Neural cell (in vitro differentiated cells): ENCODE data around the gene FBXO4. TPM values are rescaled to one million over a fixed set of nuclear protein-coding genes. Genes with fewer than 3 reads are reported as not detected.

Source experiments
- H2AFZ ChIP-seq: fragments of 200-600, 300-800 bp; sonication (generic), shearing (Covaris generic); 2 replicates; pipeline ENCODE4 v1.6.0; 2014; ENCODE audit warnings: low read depth, mild to moderate bottlenecking, antibody characterized with exemption, low read length, moderate library complexity
- H3F3A ChIP-seq: fragments of 200-600 bp; shearing (Covaris generic); 2 replicates; pipeline ENCODE4 v1.6.1; 2016; ENCODE audit warnings: mild to moderate bottlenecking, moderate library complexity, mixed read lengths, antibody characterized with exemption, low read length; ENCODE audit not compliant: insufficient read depth, poor library complexity, severe bottlenecking
- H3K27ac ChIP-seq: fragments of 200-600, 300-800 bp; sonication (generic), shearing (Covaris generic); 2 replicates; pipeline ENCODE4 v1.5.1; 2014; ENCODE audit warnings: mild to moderate bottlenecking, low read length, moderate library complexity
- H3K27me3 ChIP-seq: fragments of 300-800, 200-600 bp; sonication (generic), shearing (Covaris generic); 2 replicates; pipeline ENCODE4 v1.6.0; 2014; ENCODE audit warnings: mild to moderate bottlenecking, low read depth, low read length, moderate library complexity; ENCODE audit not compliant: insufficient read depth
- H3K36me3 ChIP-seq: fragments of 300-800, 200-600 bp; sonication (generic), shearing (Covaris generic); 2 replicates; pipeline ENCODE4 v1.5.1; 2014; ENCODE audit warnings: mild to moderate bottlenecking, antibody characterized with exemption, low read length, moderate library complexity; ENCODE audit not compliant: insufficient read depth
- H3K4me2 ChIP-seq: fragments of 300-800, 200-600 bp; sonication (generic), shearing (Covaris generic); 2 replicates; pipeline ENCODE4 v1.6.0; 2014; ENCODE audit warnings: mild to moderate bottlenecking, low read length
- H3K4me3 ChIP-seq: fragments of 300-800, 200-600 bp; sonication (generic), shearing (Covaris generic); 2 replicates; pipeline ENCODE4 v1.5.1; 2014; ENCODE audit warnings: mild to moderate bottlenecking, low read length, moderate library complexity
- H3K79me2 ChIP-seq: fragments of 200-600 bp; shearing (Covaris generic); replicated peaks from 2 replicates; pipeline ENCODE4 v1.6.0; 2014; ENCODE audit warnings: mild to moderate bottlenecking, low read length, moderate library complexity; ENCODE audit not compliant: insufficient read depth
- H3K9ac ChIP-seq: fragments of 300-800, 200-600 bp; sonication (generic), shearing (Covaris generic); 2 replicates; pipeline ENCODE4 v1.6.1; 2016; ENCODE audit warnings: mild to moderate bottlenecking, low read length, mixed read lengths
- H3K9me2 ChIP-seq: fragments of 200-600 bp; shearing (Covaris generic); 2 replicates; pipeline ENCODE4 v1.6.1; 2016; ENCODE audit warnings: mild to moderate bottlenecking, low read length, mixed read lengths; ENCODE audit not compliant: insufficient read depth
- H3K9me3 ChIP-seq: fragments of 200-600, 300-800 bp; sonication (generic), shearing (Covaris generic); 2 replicates; pipeline ENCODE4 v1.6.1; 2016; ENCODE audit warnings: mild to moderate bottlenecking, mixed run types, low read length, moderate library complexity, mixed read lengths
- H4K20me1 ChIP-seq: fragments of 200-600 bp; shearing (Covaris generic); 2 replicates; pipeline ENCODE4 v1.6.1; 2016; ENCODE audit warnings: mild to moderate bottlenecking, mixed run types; ENCODE audit not compliant: insufficient read depth
- CTCF ChIP-seq: fragments of 450-650 bp; IDR thresholded peaks from 2 replicates; pipeline ENCODE4 v1.5.1; 2014; ENCODE audit warnings: antibody characterized with exemption, mild to moderate bottlenecking, moderate library complexity; ENCODE audit not compliant: poor library complexity, severe bottlenecking
- EP300 ChIP-seq: fragments of 450-650 bp; conservative IDR thresholded peaks from 2 replicates; pipeline ENCODE4 v1.6.1; 2014; ENCODE audit warnings: antibody characterized with exemption, mild to moderate bottlenecking, moderate library complexity; ENCODE audit not compliant: poor library complexity, severe bottlenecking
- EZH2 ChIP-seq: fragments of 200-600, 300-800 bp; shearing (Covaris generic), sonication (generic); IDR thresholded peaks from 2 replicates; pipeline ENCODE4 v1.6.1; 2014; ENCODE audit warnings: antibody characterized with exemption, low read length, borderline replicate concordance, mild to moderate bottlenecking; ENCODE audit not compliant: insufficient read depth, poor library complexity, severe bottlenecking
- MXI1 ChIP-seq: fragments of 450-650 bp; conservative IDR thresholded peaks from 2 replicates; pipeline ENCODE4 v1.6.1; 2014; ENCODE audit warnings: antibody characterized with exemption, mild to moderate bottlenecking; ENCODE audit not compliant: poor library complexity, severe bottlenecking
- POLR2AphosphoS5 ChIP-seq: IDR thresholded peaks from 2 replicates; pipeline ENCODE4 v1.6.1; 2012
- RAD21 ChIP-seq: fragments of 450-650 bp; conservative IDR thresholded peaks from 2 replicates; pipeline ENCODE4 v1.6.1; 2014; ENCODE audit warnings: antibody characterized with exemption, mild to moderate bottlenecking, moderate library complexity
- SMC3 ChIP-seq: fragments of 450-650 bp; conservative IDR thresholded peaks from 2 replicates; pipeline ENCODE4 v1.6.1; 2014; ENCODE audit warnings: antibody characterized with exemption, mild to moderate bottlenecking, moderate library complexity; ENCODE audit not compliant: poor library complexity
- TAF1 ChIP-seq: IDR thresholded peaks from 2 replicates; pipeline ENCODE4 v1.6.1; 2012; ENCODE audit warnings: low read depth
- polyA plus RNA-seq: library from polyadenylated mRNA; depleted of rRNA; stranded (reverse); fragments of >200 nt; gene quantifications from 2 replicates; pipeline ENCODE4 v1.2.3, GENCODE V29; 2014
- TF ChIP-seq, protein P1 (sequence below): IDR thresholded peaks from 2 replicates; pipeline ENCODE4 v1.6.1; 2012; ENCODE audit warnings: borderline replicate concordance

The FBXO4 gene
- polyA plus RNA-seq, 1 donor from 2014 or later, result 3.9 TPM

GRCh38 chr5:41903382-41903891 lies 21.6 kb upstream of the FBXO4 start:
- peak overlapping the region; percentile 60 for H3K27ac ChIP-seq
- H3K4me3 ChIP-seq, result peak overlapping the region; percentile 81
- H3K9me3 ChIP-seq, result no peaks in the 10 kb centered on the region
- H3K9ac ChIP-seq, result peak overlapping the region; percentile 60
- TF ChIP-seq CTCF, result no peak
- H2AFZ ChIP-seq, result peak overlapping the region; percentile 62
- peaks cover 4% of the 10 kb centered on the region for H3K36me3 ChIP-seq
- H3F3A ChIP-seq, result no peaks in the 10 kb centered on the region
- H3K9me2 ChIP-seq, result no peaks in the 10 kb centered on the region
- H3K79me2 ChIP-seq, result peaks cover 35% of the 10 kb centered on the region
- peak overlapping the region; percentile 70 for H3K4me2 ChIP-seq
- no peaks in the 10 kb centered on the region for H3K27me3 ChIP-seq
- H4K20me1 ChIP-seq, result no peaks in the 10 kb centered on the region

DNA sequence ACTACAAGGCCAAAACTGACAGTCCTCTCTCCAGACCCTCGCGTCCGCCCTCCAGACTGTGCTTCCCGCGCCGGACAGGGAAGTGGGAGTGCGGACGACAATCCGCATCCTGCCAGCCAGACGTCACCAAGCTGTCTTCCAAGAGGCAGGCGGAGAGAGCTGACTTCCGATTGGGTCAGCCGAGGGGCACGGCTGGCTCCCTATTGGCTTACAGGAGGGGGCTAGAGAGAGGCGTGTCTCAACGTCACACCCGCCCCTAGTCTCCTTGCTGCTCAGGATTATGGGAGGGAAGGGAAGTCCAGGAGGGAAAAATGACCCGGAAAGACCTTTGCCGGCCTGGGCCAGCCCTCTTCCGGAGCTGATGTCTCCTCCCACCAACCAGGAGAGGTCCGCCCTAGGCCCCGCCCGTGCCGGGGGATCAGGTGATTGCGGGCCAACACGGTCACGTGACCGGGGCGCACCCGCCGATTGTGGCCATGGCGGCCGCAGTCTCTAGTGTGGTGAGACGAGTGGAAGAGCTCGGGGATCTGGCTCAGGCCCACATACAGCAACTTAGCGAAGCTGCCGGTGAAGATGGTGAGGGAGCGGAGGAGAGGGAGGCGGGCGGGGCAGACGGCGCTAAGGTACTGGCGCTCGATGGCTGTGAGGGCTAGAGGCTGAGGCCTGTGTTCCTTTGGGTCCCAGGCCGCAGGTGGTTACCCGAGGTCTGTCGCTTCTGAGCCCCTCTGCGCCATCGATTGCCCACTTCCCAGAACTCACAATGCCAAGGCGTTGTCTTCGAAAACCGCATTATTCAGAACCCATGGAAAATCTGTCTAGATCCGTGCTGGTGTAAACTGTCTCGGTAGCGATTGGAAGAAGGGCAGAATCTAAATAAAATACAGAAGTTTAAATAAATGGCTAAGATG lies 20.9 kb upstream of the FBXO4 start, which contains the start of gene RIMOC1:
Gene RIMOC1, plus strand, starts transcription at position 453 of the 908 bp plus-strand sequence. Its CDS starts 24 bp downstream, at position 477.
- TF ChIP-seq, protein P1, sequence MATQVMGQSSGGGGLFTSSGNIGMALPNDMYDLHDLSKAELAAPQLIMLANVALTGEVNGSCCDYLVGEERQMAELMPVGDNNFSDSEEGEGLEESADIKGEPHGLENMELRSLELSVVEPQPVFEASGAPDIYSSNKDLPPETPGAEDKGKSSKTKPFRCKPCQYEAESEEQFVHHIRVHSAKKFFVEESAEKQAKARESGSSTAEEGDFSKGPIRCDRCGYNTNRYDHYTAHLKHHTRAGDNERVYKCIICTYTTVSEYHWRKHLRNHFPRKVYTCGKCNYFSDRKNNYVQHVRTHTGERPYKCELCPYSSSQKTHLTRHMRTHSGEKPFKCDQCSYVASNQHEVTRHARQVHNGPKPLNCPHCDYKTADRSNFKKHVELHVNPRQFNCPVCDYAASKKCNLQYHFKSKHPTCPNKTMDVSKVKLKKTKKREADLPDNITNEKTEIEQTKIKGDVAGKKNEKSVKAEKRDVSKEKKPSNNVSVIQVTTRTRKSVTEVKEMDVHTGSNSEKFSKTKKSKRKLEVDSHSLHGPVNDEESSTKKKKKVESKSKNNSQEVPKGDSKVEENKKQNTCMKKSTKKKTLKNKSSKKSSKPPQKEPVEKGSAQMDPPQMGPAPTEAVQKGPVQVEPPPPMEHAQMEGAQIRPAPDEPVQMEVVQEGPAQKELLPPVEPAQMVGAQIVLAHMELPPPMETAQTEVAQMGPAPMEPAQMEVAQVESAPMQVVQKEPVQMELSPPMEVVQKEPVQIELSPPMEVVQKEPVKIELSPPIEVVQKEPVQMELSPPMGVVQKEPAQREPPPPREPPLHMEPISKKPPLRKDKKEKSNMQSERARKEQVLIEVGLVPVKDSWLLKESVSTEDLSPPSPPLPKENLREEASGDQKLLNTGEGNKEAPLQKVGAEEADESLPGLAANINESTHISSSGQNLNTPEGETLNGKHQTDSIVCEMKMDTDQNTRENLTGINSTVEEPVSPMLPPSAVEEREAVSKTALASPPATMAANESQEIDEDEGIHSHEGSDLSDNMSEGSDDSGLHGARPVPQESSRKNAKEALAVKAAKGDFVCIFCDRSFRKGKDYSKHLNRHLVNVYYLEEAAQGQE, result peak; percentile 81
- TF ChIP-seq POLR2AphosphoS5 (peak; percentile 93), EZH2 (no peak), MXI1 (peak; percentile 85), TAF1 (peak; percentile 84), RAD21 (peak; percentile 24), EP300 (peak; percentile 60), CTCF (no peak), SMC3 (peak; percentile 45)
- Histone ChIP-seq H3K36me3 (peaks cover 4% of the 10 kb centered on the region), H3K4me2 (peak within 1 kb of the TSS; percentile 97), H3K27me3 (no peaks in the 10 kb centered on the region), H4K20me1 (no peaks in the 10 kb centered on the region), H3K9me2 (no peaks in the 10 kb centered on the region), H3K4me3 (peak within 1 kb of the TSS; percentile 81), H3F3A (no peaks in the 10 kb centered on the region), H3K79me2 (peaks cover 39% of the 10 kb centered on the region), H2AFZ (peak within 1 kb of the TSS; percentile 96), H3K9me3 (no peaks in the 10 kb centered on the region), H3K27ac (peak within 1 kb of the TSS; percentile 85), H3K9ac (peak within 1 kb of the TSS; percentile 92)
